ENCODE data around the gene CA10. TPM values are rescaled to one million over a fixed set of nuclear protein-coding genes. Genes with fewer than 3 reads are reported as not detected.

CA10 gene
- total and polyA plus RNA-seq, 2 donors (not counting 3 experiments of a cell fraction or from before 2014, with no cell fraction given): not detected

DNA sequence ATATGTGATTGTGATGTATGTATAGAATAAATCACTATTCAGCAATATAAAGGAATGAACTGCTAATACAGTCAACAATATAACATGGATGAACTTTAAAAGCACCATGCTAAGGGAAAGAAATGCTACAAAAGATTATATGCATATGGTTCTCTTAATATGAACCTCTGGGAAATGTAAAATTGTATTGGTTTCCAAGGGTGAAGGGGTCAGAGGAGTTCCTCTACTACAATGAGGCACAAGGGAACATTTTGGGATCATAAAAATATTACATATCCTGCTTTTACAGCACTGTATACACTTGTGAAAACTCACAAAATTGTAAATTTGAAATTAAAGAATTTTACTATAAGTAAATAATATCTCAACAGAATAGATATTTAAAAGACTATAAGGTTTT is 111.4 kb downstream of the CA10 start:
- ChIA-PET POLR2A (no interaction called here), CTCF (no interaction called here)

DNA sequence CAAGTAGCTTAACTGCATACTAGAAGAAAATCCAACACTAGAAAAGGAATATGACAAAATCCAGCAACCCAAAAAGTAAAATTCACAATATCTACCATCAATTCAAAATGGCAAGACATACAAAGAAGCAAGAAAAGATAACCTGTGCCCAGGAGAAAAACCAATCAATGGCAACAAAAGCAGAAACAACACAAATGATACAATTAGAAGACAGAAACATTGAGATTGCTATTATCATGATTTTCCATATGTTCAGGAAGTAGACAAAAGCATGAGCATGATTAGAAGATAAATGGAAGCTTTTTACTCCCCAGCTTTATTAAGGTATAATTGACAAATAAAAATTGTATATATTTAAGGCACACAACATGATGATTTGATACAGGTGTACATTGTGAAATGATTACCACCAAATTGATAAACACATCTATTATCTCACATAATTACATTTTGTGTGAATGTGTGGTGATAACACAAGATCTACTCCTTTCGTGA is 117.3 kb downstream of the CA10 start:
- POLR2A ChIA-PET: no interaction called here
- Histone ChIP-seq H2AFZ (ENCODE audit: low read depth, low read length) (no peak overlapping the region), H4K20me1 (replicated peaks; ENCODE audit: control insufficient read depth, extremely low read depth, insufficient read depth, low read length) (no peaks in the 10 kb centered on the region), H3K9ac (replicated peaks; ENCODE audit: extremely low read depth, insufficient read depth, low read length) (no peak overlapping the region), H3K9me3 (replicated peaks; ENCODE audit: control insufficient read depth, insufficient read depth, low read length) (no peaks in the 10 kb centered on the region), H3K27me3 (ENCODE audit: control insufficient read depth in 2 of 2, insufficient read depth in 2 of 2, low read length in 2 of 2) (no peaks in the 10 kb centered on the region), H3K4me3 (replicated peaks in 1 of 3; ENCODE audit: insufficient read depth in 1 of 3, low read depth in 1 of 3, low read length in 3 of 3) (no peak overlapping the region), H3K27ac (ENCODE audit: insufficient read depth, low read depth, low read length) (no peak overlapping the region), H3K4me1 (ENCODE audit: control insufficient read depth, extremely low read depth, insufficient read depth, low read length) (no peaks in the 10 kb centered on the region), H3K4me2 (ENCODE audit: insufficient read depth, low read length) (no peak overlapping the region), H3K9me1 (replicated peaks; ENCODE audit: control insufficient read depth, extremely low read depth, insufficient read depth, low read length) (no peaks in the 10 kb centered on the region), H3K79me2 (ENCODE audit: control insufficient read depth, insufficient read depth, low read length) (no peaks in the 10 kb centered on the region), H3K36me3 (ENCODE audit: control insufficient read depth in 2 of 2, extremely low read depth in 1 of 2, insufficient read depth in 2 of 2, low read length in 2 of 2) (no peaks in the 10 kb centered on the region)
- TF ChIP-seq GATA2 (IDR thresholded peaks at IDR 0.05; ENCODE audit: insufficient read depth, insufficient read length, low read depth, low read length): no peak
- TF ChIP-seq, protein P1, sequence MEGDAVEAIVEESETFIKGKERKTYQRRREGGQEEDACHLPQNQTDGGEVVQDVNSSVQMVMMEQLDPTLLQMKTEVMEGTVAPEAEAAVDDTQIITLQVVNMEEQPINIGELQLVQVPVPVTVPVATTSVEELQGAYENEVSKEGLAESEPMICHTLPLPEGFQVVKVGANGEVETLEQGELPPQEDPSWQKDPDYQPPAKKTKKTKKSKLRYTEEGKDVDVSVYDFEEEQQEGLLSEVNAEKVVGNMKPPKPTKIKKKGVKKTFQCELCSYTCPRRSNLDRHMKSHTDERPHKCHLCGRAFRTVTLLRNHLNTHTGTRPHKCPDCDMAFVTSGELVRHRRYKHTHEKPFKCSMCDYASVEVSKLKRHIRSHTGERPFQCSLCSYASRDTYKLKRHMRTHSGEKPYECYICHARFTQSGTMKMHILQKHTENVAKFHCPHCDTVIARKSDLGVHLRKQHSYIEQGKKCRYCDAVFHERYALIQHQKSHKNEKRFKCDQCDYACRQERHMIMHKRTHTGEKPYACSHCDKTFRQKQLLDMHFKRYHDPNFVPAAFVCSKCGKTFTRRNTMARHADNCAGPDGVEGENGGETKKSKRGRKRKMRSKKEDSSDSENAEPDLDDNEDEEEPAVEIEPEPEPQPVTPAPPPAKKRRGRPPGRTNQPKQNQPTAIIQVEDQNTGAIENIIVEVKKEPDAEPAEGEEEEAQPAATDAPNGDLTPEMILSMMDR (IDR thresholded peaks at IDR 0.05; ENCODE audit: extremely low read depth in 1 of 2, insufficient read depth in 1 of 2, low read depth in 1 of 2, low read length in 2 of 2): no peak
- no peak for TF ChIP-seq EZH2 (IDR thresholded peaks at IDR 0.05; ENCODE audit: borderline replicate concordance, low read depth, low read length, severe bottlenecking)
- TF ChIP-seq FOS (IDR thresholded peaks at IDR 0.05; ENCODE audit: borderline replicate concordance, insufficient read depth, low read length): no peak
- TF ChIP-seq POLR2AphosphoS5 (IDR thresholded peaks at IDR 0.05; ENCODE audit: insufficient read depth, low read depth, low read length): no peak
- no peak for TF ChIP-seq JUN (IDR thresholded peaks at IDR 0.05; ENCODE audit: borderline replicate concordance, insufficient read depth, insufficient read length, low read depth)
- TF ChIP-seq, protein P2, sequence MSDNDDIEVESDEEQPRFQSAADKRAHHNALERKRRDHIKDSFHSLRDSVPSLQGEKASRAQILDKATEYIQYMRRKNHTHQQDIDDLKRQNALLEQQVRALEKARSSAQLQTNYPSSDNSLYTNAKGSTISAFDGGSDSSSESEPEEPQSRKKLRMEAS (IDR thresholded peaks at IDR 0.05; ENCODE audit: insufficient read depth, insufficient read length): no peak
- TF ChIP-seq POLR2A (IDR thresholded peaks at IDR 0.05; ENCODE audit: low read depth, low read length): no peak
- TF ChIP-seq MYC (IDR thresholded peaks at IDR 0.05; ENCODE audit: low read depth, low read length): no peak
- FAIRE-seq: no peak
- CTCF ChIA-PET: no interaction called here
- intact Hi-C loops (cut with micrococcal nuclease): no loop called here
- no peak for DNase-seq (ENCODE audit: low read depth, low spot score)
- no TSS peak for BruUV-seq (replicated peaks)
- dilution Hi-C loops (cut with MboI; ENCODE audit: extremely low pct_ligation_motif_present, low sequenced_read_pairs): no loop called here

More for the DNA sequence above, 111.4 kb downstream of the CA10 start:
- Histone ChIP-seq H4K20me1 (replicated peaks; ENCODE audit: control insufficient read depth, extremely low read depth, insufficient read depth, low read length) (no peaks in the 10 kb centered on the region), H3K36me3 (ENCODE audit: control insufficient read depth in 2 of 2, extremely low read depth in 1 of 2, insufficient read depth in 2 of 2, low read length in 2 of 2) (no peaks in the 10 kb centered on the region), H3K4me3 (replicated peaks in 1 of 3; ENCODE audit: insufficient read depth in 1 of 3, low read depth in 1 of 3, low read length in 3 of 3) (no peak overlapping the region), H3K27ac (ENCODE audit: insufficient read depth, low read depth, low read length) (no peak overlapping the region), H3K9ac (replicated peaks; ENCODE audit: extremely low read depth, insufficient read depth, low read length) (no peak overlapping the region), H3K27me3 (ENCODE audit: control insufficient read depth in 2 of 2, insufficient read depth in 2 of 2, low read length in 2 of 2) (no peaks in the 10 kb centered on the region), H2AFZ (ENCODE audit: low read depth, low read length) (no peak overlapping the region), H3K79me2 (ENCODE audit: control insufficient read depth, insufficient read depth, low read length) (no peaks in the 10 kb centered on the region), H3K4me1 (ENCODE audit: control insufficient read depth, extremely low read depth, insufficient read depth, low read length) (no peaks in the 10 kb centered on the region), H3K4me2 (ENCODE audit: insufficient read depth, low read length) (no peak overlapping the region), H3K9me3 (replicated peaks; ENCODE audit: control insufficient read depth, insufficient read depth, low read length) (no peaks in the 10 kb centered on the region), H3K9me1 (replicated peaks; ENCODE audit: control insufficient read depth, extremely low read depth, insufficient read depth, low read length) (no peaks in the 10 kb centered on the region)
- DNase-seq (ENCODE audit: low read depth, low spot score) (no peak), FAIRE-seq (no peak)
- dilution Hi-C loops (cut with MboI; ENCODE audit: extremely low pct_ligation_motif_present, low sequenced_read_pairs) (no loop called here), intact Hi-C loops (cut with micrococcal nuclease) (no loop called here)
- TF ChIP-seq, protein P1 (IDR thresholded peaks at IDR 0.05; ENCODE audit: extremely low read depth in 1 of 2, insufficient read depth in 1 of 2, low read depth in 1 of 2, low read length in 2 of 2): no peak
- TF ChIP-seq GATA2 (IDR thresholded peaks at IDR 0.05; ENCODE audit: insufficient read depth, insufficient read length, low read depth, low read length) (no peak), POLR2AphosphoS5 (IDR thresholded peaks at IDR 0.05; ENCODE audit: insufficient read depth, low read depth, low read length) (no peak), MYC (IDR thresholded peaks at IDR 0.05; ENCODE audit: low read depth, low read length) (no peak)
- BruUV-seq (replicated peaks): no TSS peak
